Activated T-cell treated with anti-CD3 and anti-CD28 coated beads, Interleukin-2, amount 50 U/mL, for 4 hours (primary cell): ENCODE results near the gene QPCTL. TPM values are rescaled to one million over a fixed set of nuclear protein-coding genes. Genes with fewer than 3 reads are reported as not detected.

ENCODE experiments used
- ATAC-seq, 2 donors: fragments of 200-7000 bp; cut with Tn5 transposase; one replicate each; pipeline ENCODE4 v1.10.0; 2021
- DNase-seq: peaks from one replicate; pipeline ENCODE4 v3.0.0-alpha.2; 2020
- H3K27me3 Mint-ChIP-seq: one replicate; pipeline ENCODE4 v1.8.0; 2021; ENCODE audit warnings: low read depth, mixed read lengths
- H3K36me3 Mint-ChIP-seq: one replicate; pipeline ENCODE4 v1.8.0; 2022; ENCODE audit warnings: mixed read lengths; ENCODE audit not compliant: insufficient read depth
- H3K4me1 Mint-ChIP-seq: one replicate; pipeline ENCODE4 v1.8.0; 2021; ENCODE audit warnings: low read depth, mixed read lengths
- H3K4me3 Mint-ChIP-seq: one replicate; pipeline ENCODE4 v1.8.0; 2021; ENCODE audit warnings: mild to moderate bottlenecking, moderate library complexity, mixed read lengths
- H3K9me3 Mint-ChIP-seq: one replicate; pipeline ENCODE4 v1.8.0; 2021; ENCODE audit warnings: mixed read lengths
- total RNA-seq, 3 donors: library from RNA; stranded (reverse); gene quantifications; one replicate each; pipeline ENCODE4 v1.2.1, GENCODE V29; 2021

The QPCTL gene
- 10 to 100 TPM; 10.3 to 13.2 (median 12.3) TPM for total RNA-seq

DNA sequence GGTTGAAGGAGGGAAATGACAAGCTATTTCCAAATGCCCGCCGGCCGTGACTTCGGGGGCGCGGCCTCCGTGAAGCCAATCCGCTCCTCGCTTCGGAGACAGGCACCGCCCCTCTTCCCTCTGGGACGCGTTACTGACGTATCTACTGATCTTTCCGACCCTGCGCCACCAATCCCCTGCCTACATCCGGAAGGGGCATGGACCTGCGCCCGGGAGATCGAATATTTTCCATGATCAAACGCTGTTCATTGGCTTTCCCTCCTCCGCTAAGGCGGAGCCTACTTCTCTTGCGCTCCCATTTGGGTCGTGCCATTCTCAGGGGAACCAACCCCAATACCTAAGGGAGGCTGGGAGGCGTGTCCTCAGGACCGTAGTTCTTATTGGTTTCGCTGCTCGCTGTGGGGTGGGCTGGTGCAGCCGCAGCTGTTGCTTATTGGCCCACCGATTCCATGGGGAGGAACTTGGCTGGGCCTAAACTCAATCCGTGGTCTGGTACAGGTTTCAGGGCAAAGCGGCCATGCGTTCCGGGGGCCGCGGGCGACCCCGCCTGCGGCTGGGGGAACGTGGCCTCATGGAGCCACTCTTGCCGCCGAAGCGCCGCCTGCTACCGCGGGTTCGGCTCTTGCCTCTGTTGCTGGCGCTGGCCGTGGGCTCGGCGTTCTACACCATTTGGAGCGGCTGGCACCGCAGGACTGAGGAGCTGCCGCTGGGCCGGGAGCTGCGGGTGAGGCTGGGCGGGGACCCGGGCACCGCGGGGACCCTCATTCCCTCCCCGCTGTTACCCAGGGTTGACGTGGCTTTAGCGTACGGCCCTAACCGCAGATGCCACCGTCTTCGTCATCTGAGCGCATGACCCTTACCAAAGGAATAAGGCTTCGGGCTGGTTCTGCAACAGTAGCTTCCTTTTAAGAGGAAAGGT is at the start of gene QPCTL:
TSS of gene QPCTL (plus strand) at position 480 of the 919 bp plus-strand sequence. CDS start at position 518, 38 bp downstream.
- H3K9me3 Mint-ChIP-seq, result no peaks in the 10 kb centered on the region
- peaks cover 25% of the 10 kb centered on the region for H3K36me3 Mint-ChIP-seq
- DNase-seq, result peak; percentile 94
- H3K4me3 Mint-ChIP-seq, result peak within 1 kb of the TSS; percentile 94
- H3K27me3 Mint-ChIP-seq, result no peaks in the 10 kb centered on the region
- peaks cover 25% of the 10 kb centered on the region for H3K4me1 Mint-ChIP-seq
- ATAC-seq, result peak; percentile 91 to 92

DNA sequence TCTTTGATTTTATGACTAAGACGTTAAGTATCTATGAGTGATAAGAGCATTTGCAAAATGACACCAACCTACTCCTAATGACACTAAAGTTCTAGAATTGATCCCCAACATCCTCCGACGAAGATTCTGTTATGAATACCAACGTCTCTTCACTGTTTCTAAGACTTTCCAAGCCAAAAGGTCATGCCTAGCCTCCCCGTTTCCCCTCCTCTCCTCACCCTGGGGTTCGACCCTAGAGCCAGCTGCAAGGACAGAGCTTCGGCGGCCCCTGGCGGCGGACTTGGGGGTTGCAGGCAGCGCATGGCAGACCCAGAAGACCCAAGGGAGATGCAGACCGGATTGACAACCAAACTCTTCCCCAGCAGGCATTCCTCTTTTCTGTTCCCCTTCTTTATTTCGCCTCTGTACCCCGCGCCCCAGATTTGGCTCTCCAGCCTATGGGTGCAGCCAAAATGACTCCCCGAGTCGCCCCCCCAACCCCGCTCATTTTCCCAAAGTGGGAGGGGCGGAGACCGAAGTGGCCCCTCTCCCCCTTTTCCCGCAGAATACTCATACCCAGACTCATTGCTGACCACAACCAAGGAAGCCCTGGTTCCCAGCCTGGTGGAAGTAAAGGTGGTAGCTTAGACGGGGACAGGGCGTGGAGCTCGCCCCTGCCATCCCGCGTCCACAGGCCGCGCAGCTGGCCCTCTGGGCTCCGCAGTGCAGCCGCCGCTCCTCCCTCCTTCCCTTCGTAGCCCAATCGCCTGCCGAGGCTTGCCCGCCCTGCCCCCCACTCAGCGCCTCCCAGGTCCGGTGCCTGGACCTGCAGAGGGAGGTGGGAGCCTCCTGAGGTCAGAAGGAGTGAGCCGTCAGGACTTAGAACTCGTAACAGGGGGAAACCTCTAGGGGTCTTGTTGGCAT is 49.2 kb upstream of the QPCTL start:
- Mint-ChIP-seq H3K9me3 (peaks cover 8% of the 10 kb centered on the region), H3K27me3 (peaks cover 3% of the 10 kb centered on the region), H3K4me3 (peak overlapping the region; percentile 95), H3K4me1 (peaks cover 40% of the 10 kb centered on the region), H3K36me3 (peaks cover 12% of the 10 kb centered on the region)
- ATAC-seq, result peak; percentile 52 to 59
- peak; percentile 95 for DNase-seq

DNA sequence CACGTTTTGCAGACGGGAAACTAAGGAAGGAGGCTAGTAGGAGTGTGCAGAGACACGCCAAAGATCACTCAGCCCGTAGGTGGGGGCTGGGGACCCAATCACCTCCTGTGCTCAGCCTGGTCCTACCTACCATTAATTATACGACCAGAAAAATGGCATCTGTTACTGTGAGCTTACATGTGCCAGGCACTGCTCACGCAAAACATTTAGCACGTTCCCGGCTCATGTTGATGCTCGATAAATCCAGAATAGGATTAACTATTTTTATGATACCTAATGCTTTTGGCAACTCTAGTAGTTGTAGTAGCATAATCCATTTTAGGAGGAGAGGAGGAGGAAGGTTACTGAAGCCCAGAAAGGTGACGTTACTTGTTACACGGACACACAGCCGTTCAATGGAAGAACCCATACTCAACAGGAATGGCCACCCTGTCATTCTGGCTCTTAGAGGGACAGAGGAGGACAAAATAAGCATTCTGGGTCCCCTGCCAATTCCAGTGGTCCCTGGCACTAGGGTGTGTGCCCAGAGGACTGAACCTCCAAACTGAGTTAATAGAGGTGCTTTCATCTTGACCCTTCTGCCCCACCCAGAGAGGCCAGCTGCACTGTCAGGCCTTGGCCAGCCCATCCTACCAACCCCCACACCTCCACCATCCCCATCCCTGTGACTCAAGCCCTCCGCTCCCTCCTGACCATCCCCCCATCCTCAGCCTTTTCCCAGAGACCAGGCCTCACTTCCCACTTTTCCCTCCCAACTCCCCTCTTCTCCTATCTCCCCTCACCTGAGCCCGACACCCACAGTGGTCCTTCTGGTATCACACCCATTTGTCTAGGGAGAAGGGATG is 48.3 kb upstream of the QPCTL start:
- Mint-ChIP-seq H3K4me1 (peaks cover 33% of the 10 kb centered on the region), H3K27me3 (peaks cover 3% of the 10 kb centered on the region), H3K9me3 (peaks cover 8% of the 10 kb centered on the region), H3K4me3 (no peak overlapping the region), H3K36me3 (peaks cover 8% of the 10 kb centered on the region)
- ATAC-seq, result no peak
- DNase-seq, result no peak

DNA sequence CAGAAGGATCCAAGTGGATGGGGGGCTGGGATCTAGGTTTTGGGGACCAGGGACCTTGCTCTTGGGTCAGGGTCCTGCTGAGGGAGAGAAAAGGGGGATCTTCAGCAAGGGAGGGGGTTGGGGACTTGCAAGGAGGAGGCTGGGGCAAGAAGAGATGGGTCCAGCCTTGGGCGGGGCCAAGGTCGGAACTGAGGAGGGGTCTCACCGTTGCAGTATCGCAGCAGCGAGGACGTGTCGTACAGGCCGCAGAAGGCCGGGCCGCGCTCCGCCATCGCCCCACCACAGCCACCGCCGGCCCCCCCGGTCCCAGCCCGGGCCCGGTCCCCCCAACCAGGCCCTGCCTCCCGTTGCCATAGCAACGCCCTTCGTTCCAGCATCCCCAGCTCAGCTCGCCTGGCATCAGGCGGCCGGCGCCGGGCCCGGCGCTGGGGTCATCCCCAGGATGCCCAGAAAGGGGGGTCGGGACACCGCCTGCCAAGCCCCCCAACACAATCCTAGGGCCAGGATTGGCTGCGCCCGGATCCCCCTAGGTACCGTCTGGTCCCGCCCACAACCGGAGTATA is 47.3 kb upstream of the QPCTL start:
- peaks cover 8% of the 10 kb centered on the region for H3K36me3 Mint-ChIP-seq
- ATAC-seq (no peak), DNase-seq (no peak)

DNA sequence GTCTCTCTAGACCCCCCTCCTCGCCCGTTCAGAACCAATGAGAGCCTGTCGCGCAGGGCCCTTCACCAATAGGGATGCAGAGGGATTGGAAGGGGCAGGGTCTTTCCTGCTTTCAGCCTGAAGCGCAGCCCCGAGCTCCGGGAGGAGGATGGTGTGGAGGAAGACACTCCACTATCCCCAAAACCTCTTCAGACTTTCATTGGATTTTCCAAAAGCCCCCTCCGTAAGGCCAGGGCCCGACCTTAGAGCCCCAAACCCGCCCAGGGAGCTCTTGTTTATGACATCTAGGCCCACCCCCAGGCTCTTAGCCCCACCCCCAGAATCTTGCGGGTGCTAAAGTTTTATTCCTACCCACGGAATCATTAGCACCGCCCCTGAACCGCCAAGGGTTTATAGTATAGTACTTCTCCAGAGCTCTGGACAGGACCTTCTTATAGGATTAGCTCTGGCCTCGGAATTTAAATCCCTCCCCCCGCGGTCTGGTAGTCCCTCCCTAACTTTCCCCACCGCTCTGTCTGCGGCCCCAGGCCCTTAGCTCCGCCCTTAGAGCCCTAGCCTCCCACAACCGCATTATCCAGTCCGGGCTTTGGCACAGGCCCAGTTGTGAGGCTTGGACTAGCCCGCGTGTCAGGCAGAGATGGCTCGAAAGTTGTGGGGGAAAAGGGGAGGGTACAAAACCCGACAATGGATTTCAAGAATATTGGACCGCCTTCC is 46.7 kb upstream of the QPCTL start:
- H3K4me3 Mint-ChIP-seq, result peak overlapping the region; percentile 80
- peaks cover 3% of the 10 kb centered on the region for H3K27me3 Mint-ChIP-seq
- H3K36me3 Mint-ChIP-seq, result peaks cover 7% of the 10 kb centered on the region
- peaks cover 7% of the 10 kb centered on the region for H3K9me3 Mint-ChIP-seq
- ATAC-seq, result peak; percentile 29 to 33
- peak; percentile 53 for DNase-seq
- peaks cover 29% of the 10 kb centered on the region for H3K4me1 Mint-ChIP-seq

More for the DNA sequence above, 47.3 kb upstream of the QPCTL start:
- peaks cover 31% of the 10 kb centered on the region for H3K4me1 Mint-ChIP-seq
- peak overlapping the region; percentile 80 for H3K4me3 Mint-ChIP-seq
- H3K27me3 Mint-ChIP-seq, result peaks cover 3% of the 10 kb centered on the region
- peaks cover 8% of the 10 kb centered on the region for H3K9me3 Mint-ChIP-seq

DNA sequence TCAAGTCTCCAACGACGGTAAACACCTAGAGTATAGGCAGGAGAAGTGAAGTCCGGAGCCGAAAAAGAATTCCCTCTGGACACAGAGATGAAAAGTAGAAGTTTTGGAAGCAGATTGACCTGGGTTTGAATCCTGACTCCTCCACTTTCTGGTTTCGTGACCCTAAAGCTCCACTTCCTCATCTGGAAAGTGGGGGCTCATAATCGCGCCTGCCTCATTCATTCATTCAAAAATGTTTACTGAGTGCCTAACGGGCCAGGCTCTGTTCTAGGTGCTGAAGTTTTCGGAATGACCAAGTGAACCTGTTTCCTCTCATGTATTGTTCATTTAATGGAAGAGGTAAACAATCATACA is 46.1 kb upstream of the QPCTL start:
- Mint-ChIP-seq H3K36me3 (peaks cover 3% of the 10 kb centered on the region), H3K4me3 (peak overlapping the region; percentile 80), H3K4me1 (peaks cover 24% of the 10 kb centered on the region), H3K27me3 (peaks cover 3% of the 10 kb centered on the region), H3K9me3 (peaks cover 2% of the 10 kb centered on the region)
- no peak for DNase-seq
- no peak for ATAC-seq

DNA sequence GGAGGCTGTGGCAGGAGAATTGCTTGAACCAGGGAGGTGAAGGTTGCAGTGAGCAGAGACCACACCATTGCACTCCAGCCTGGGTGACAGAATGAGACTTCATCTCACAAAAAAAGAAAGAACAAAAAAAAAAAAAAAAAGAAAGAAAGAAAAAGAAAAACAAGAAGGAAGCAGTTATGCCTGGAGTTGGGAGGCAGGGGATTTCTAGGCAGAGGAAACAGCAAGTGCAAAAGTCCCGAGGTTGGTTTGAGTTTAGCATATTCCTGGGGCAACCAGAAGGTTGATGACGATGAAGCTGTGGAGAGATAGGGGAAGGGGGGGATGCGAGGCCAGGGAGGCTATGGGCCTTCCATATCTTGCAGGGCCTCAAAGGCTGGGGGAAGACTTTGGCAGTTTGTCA is 41.7 kb upstream of the QPCTL start:
- no peak overlapping the region for H3K4me3 Mint-ChIP-seq
- H3K27me3 Mint-ChIP-seq, result peaks cover 3% of the 10 kb centered on the region
- no peaks in the 10 kb centered on the region for H3K36me3 Mint-ChIP-seq
- peaks cover 7% of the 10 kb centered on the region for H3K4me1 Mint-ChIP-seq
- DNase-seq (no peak), ATAC-seq (no peak)
- H3K9me3 Mint-ChIP-seq, result no peaks in the 10 kb centered on the region

DNA sequence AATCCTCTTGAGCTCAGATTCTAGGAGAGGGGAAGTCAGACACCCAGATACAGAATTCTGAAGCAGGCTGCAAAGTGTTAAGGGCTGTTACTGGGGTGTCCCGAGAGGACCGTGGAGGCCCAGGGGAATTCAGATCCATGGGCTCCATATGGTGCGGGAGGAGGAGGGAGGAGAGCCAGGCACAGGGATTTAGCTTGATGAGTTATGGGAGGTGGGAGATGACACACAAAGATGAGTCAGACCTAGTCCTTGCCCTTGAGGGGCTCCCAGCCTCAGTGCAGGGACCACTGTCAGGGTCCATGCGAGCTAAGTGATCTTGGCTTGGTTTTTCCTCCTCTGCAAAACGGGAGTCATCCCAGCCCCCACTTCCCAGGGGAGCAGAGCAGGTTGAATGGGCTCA is 38.8 kb upstream of the QPCTL start:
- Mint-ChIP-seq H3K36me3 (no peaks in the 10 kb centered on the region), H3K27me3 (no peaks in the 10 kb centered on the region), H3K4me1 (no peaks in the 10 kb centered on the region), H3K4me3 (no peak overlapping the region), H3K9me3 (no peaks in the 10 kb centered on the region)
- DNase-seq, result no peak
- no peak for ATAC-seq

DNA sequence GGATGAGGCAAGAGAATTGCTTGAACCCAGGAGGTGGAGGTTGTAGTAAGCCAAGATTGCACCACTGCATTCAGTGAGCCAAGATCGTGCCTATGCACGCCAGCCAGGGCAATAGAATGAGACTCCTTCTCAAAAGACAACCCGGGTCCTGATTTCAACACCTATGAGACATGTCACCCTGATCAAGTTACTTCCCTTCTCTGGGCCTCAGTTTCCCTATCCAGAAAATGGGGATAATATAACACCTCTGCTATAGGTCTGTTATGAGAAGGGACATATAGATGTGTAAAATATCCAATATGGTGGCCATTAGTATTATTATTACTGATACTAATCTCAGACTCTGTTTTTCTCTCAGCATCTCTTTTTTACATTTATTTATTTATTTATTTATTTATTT is 37.4 kb upstream of the QPCTL start:
- H3K4me3 Mint-ChIP-seq, result no peak overlapping the region
- DNase-seq (no peak), ATAC-seq (no peak)
- no peaks in the 10 kb centered on the region for H3K27me3 Mint-ChIP-seq
- H3K36me3 Mint-ChIP-seq, result no peaks in the 10 kb centered on the region
- no peaks in the 10 kb centered on the region for H3K9me3 Mint-ChIP-seq
- no peaks in the 10 kb centered on the region for H3K4me1 Mint-ChIP-seq

DNA sequence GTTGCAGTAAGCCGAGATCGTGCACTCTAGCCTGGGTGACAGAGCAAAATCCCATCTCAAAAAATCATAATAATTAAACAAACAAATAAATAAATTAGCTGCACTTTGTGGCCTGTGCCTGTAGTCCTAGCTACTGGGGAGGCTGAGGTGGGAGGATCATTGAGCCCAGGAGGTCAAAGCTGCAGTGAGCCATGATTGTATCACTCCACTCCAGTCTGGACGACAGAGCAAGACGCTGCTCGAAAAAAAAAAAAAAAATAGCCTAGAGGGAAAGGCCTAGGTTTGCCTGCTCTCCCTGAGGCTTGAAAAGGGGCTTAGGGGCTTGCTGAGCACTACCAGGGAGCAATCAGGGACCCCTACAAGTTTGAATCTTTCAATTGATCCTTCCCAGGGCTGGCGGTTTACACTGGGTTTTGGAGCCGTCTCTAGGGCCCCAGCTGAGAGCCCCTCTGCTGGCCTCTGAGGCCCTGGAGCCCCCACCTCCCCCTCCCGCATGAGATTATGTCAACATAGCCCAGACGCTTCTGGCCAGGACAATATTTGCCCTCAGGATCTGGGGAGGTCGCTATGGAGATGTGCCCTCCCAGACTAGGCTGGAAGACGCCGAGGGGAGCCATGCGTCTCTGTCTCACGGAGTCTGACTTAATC is 34.8 kb upstream of the QPCTL start:
- no peak for DNase-seq
- no peaks in the 10 kb centered on the region for H3K4me1 Mint-ChIP-seq
- H3K27me3 Mint-ChIP-seq, result no peaks in the 10 kb centered on the region
- H3K4me3 Mint-ChIP-seq, result no peak overlapping the region
- no peaks in the 10 kb centered on the region for H3K9me3 Mint-ChIP-seq
- no peaks in the 10 kb centered on the region for H3K36me3 Mint-ChIP-seq
- no peak for ATAC-seq

DNA sequence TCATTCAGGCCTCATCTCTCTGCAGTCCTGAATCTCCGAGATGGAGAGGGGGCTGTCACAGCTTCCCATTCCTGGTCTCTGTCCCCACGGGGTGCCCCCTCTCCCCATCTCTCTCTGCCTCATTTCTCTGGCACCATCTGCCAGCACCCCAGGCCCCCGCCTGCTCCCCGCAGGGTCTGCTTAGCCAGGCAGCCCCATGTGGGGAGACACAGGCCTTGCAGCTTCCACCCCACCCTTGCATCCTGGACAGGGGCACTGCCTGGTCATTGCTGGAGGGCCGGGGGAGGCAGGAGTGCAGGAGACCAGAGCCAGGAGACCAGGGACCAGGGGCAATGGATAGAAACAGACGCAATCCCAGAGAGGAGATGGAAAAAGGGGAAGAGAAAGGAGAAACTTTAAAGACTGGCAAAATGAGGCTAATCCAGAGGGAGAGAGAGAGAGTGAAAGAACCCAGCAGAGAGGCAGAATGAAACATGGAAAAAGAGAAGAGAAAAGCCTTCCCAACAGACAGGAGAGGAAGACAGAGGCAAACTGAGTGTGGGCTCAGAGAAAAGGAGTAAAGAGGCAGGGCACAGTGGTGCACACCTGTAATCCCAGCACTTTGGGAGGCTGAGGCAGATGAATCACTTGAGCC is 33.3 kb upstream of the QPCTL start:
- H3K27me3 Mint-ChIP-seq, result no peaks in the 10 kb centered on the region
- no peaks in the 10 kb centered on the region for H3K4me1 Mint-ChIP-seq
- H3K9me3 Mint-ChIP-seq, result no peaks in the 10 kb centered on the region
- DNase-seq (no peak), ATAC-seq (no peak)
- no peaks in the 10 kb centered on the region for H3K36me3 Mint-ChIP-seq
- H3K4me3 Mint-ChIP-seq, result no peak overlapping the region

DNA sequence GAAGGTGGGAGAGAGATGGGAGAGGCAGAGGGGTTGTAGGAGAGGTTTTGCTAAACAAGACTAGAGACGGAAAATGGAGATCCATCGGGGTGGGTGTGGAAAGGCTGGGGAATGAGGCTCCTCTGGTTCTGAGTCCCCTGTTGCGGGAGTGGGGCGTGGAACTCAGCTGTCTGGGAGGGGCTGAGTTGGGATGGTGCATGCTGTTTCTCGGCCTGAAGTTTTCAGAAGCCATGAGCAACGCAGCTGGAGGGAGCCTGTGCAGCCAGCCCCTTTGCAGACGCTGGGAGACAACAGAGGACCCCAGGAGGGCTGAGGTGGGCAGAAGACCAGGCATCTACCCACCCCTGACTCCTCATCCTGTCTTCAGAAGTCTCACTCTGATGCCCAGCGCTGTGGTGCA is 31.8 kb upstream of the QPCTL start:
- ATAC-seq (no peak), DNase-seq (no peak)
- peaks cover 4% of the 10 kb centered on the region for H3K27me3 Mint-ChIP-seq
- no peaks in the 10 kb centered on the region for H3K4me1 Mint-ChIP-seq
- no peak overlapping the region for H3K4me3 Mint-ChIP-seq
- H3K9me3 Mint-ChIP-seq, result no peaks in the 10 kb centered on the region
- no peaks in the 10 kb centered on the region for H3K36me3 Mint-ChIP-seq
